Activated CD4-positive, alpha-beta memory T cell treated with anti-CD3 and anti-CD28 coated beads, Interleukin-2, amount 10 ng/mL, durations not matched to agents 7 days and 5 days (primary cell): Measurements from ENCODE around the gene CHMP1A. TPM values are rescaled to one million over a fixed set of nuclear protein-coding genes. Genes with fewer than 3 reads are reported as not detected.
"Not testable (repeated sequence)": the region's sequence is repeated elsewhere in the genome, so short reads cannot be mapped to it uniquely, and the experiment has no call there.

Experiments used
- CTCF ChIA-PET: fragments of 350-600 bp; sonication (Branson Sonifier 250); formaldehyde crosslinking; loops from one replicate; lab custom pipeline; 2021; ENCODE audit warnings: antibody characterized with exemption, inconsistent platforms; lab: Charles Lee
- POLR2A ChIA-PET: fragments of 350-600 bp; sonication (Branson Sonifier 250); formaldehyde crosslinking; loops from one replicate; lab custom pipeline; 2021; ENCODE audit warnings: antibody characterized with exemption; lab: Charles Lee
- DNase-seq: peaks from one replicate; pipeline ENCODE4 v3.0.0-alpha.2; 2020
- H3K27ac Mint-ChIP-seq: one replicate; pipeline ENCODE4 v1.8.0; 2021; ENCODE audit warnings: mild to moderate bottlenecking, mixed read lengths
- H3K27me3 Mint-ChIP-seq: one replicate; pipeline ENCODE4 v1.8.0; 2021; ENCODE audit warnings: mixed read lengths
- H3K36me3 Mint-ChIP-seq: one replicate; pipeline ENCODE4 v1.8.0; 2021; ENCODE audit warnings: low read depth, mixed read lengths
- H3K4me1 Mint-ChIP-seq: one replicate; pipeline ENCODE4 v1.8.0; 2021; ENCODE audit warnings: mixed read lengths
- H3K4me3 Mint-ChIP-seq: one replicate; pipeline ENCODE4 v1.8.0; 2021; ENCODE audit warnings: mild to moderate bottlenecking, mixed read lengths
- H3K9me3 Mint-ChIP-seq: one replicate; pipeline ENCODE4 v1.8.0; 2021; ENCODE audit warnings: mixed read lengths
- total RNA-seq, 2 experiments: library from RNA; stranded (reverse); gene quantifications; one replicate each; pipeline ENCODE4 v1.2.3, GENCODE V29; 2021

CHMP1A gene
- total RNA-seq, 2 experiments from 2014 or later: 93.8 to 102 TPM

GRCh38 chr16:89690392-89690901 is 32.9 kb upstream of the CHMP1A start:
- Mint-ChIP-seq H3K27ac (no peak overlapping the region), H3K4me3 (no peak overlapping the region), H3K9me3 (no peaks in the 10 kb centered on the region), H3K36me3 (peaks cover 18% of the 10 kb centered on the region), H3K27me3 (no peaks in the 10 kb centered on the region), H3K4me1 (peaks cover 23% of the 10 kb centered on the region)
- ChIA-PET CTCF (interaction anchor here (2.1 kb wide), 1 partner anchor 10 kb away, joined by 10 read pairs; the partner anchor contains the start of gene SPATA2L), POLR2A (no interaction called here)
- DNase-seq: no peak

- not testable (repeated sequence) for H3K27ac Mint-ChIP-seq, H3K9me3 Mint-ChIP-seq, DNase-seq, H3K4me3 Mint-ChIP-seq, H3K27me3 Mint-ChIP-seq
- ChIA-PET CTCF (interaction anchor here (2.1 kb wide), 1 partner anchor 11 kb away, joined by 10 read pairs; the partner anchor contains the start of gene SPATA2L), POLR2A (interaction anchor here (0.9 kb wide), 1 partner anchor 10 kb away, joined by 3 read pairs; no protein-coding TSS in a partner anchor)
- Mint-ChIP-seq H3K36me3 (peaks cover 18% of the 10 kb centered on the region), H3K4me1 (peaks cover 18% of the 10 kb centered on the region)
Measured at GRCh38 chr16:89689621-89690020, 32.1 kb upstream of the CHMP1A start.

- no peak overlapping the region for H3K4me3 Mint-ChIP-seq
- H3K27ac Mint-ChIP-seq: no peak overlapping the region
- DNase-seq: no peak
Measured at GRCh38 chr16:89689142-89689541, 31.6 kb upstream of the CHMP1A start.

GRCh38 chr16:89688395-89688794 is 30.9 kb upstream of the CHMP1A start:
- H3K27ac Mint-ChIP-seq: peak overlapping the region; percentile 72
- H3K4me3 Mint-ChIP-seq: peak overlapping the region; percentile 54
- H3K36me3 Mint-ChIP-seq: peaks cover 16% of the 10 kb centered on the region
- ChIA-PET POLR2A (no interaction called here), CTCF (interaction anchor here (2.1 kb wide), 1 partner anchor 12 kb away, joined by 10 read pairs; the partner anchor contains the start of gene SPATA2L)
- no peak for DNase-seq
- H3K9me3 Mint-ChIP-seq: peaks cover 3% of the 10 kb centered on the region
- H3K27me3 Mint-ChIP-seq: no peaks in the 10 kb centered on the region
- peaks cover 18% of the 10 kb centered on the region for H3K4me1 Mint-ChIP-seq

More at GRCh38 chr16:89689142-89689541, 31.6 kb upstream of the CHMP1A start:
- peaks cover 3% of the 10 kb centered on the region for H3K9me3 Mint-ChIP-seq
- CTCF ChIA-PET: interaction anchor here (2.1 kb wide), 1 partner anchor 11 kb away, joined by 10 read pairs; the partner anchor contains the start of gene SPATA2L
- H3K4me1 Mint-ChIP-seq: peaks cover 18% of the 10 kb centered on the region
- POLR2A ChIA-PET: interaction anchor here (0.9 kb wide), 1 partner anchor 11 kb away, joined by 3 read pairs; no protein-coding TSS in a partner anchor
- H3K27me3 Mint-ChIP-seq: no peaks in the 10 kb centered on the region
- peaks cover 18% of the 10 kb centered on the region for H3K36me3 Mint-ChIP-seq

GRCh38 chr16:89687092-89687940 is 29.8 kb upstream of the CHMP1A start:
- CTCF ChIA-PET: interaction anchor here (0.7 to 3.6 kb wide), 6 partner anchors 8 to 130 kb away, joined by 3 to 26 read pairs (median 4); no protein-coding TSS in a partner anchor
- Mint-ChIP-seq H3K27me3 (no peaks in the 10 kb centered on the region), H3K36me3 (peaks cover 14% of the 10 kb centered on the region), H3K4me3 (peak overlapping the region; percentile 91), H3K4me1 (peaks cover 18% of the 10 kb centered on the region), H3K9me3 (peaks cover 3% of the 10 kb centered on the region), H3K27ac (peak overlapping the region; percentile 72)
- DNase-seq: no peak
- POLR2A ChIA-PET: interaction anchor here (0.7 to 2.9 kb wide), 9 partner anchors 12 to 186 kb away, joined by 3 to 36 read pairs (median 4); partner anchors contain the start of genes CHMP1A, SPATA2L, SPATA33 and TCF25

GRCh38 chr16:89686520-89687091 is 29.1 kb upstream of the CHMP1A start, which contains the start of gene CDK10:
Gene CDK10 (plus strand): TSS chr16:89686689. CDS start chr16:89686711, 22 bp downstream.
- H3K27ac Mint-ChIP-seq: peak within 1 kb of the TSS; percentile 85
- H3K36me3 Mint-ChIP-seq: peaks cover 14% of the 10 kb centered on the region
- no peaks in the 10 kb centered on the region for H3K27me3 Mint-ChIP-seq
- DNase-seq: peak; percentile 92
- H3K4me1 Mint-ChIP-seq: peaks cover 18% of the 10 kb centered on the region
- H3K9me3 Mint-ChIP-seq: peaks cover 3% of the 10 kb centered on the region
- CTCF ChIA-PET: interaction anchor here (0.7 to 3.6 kb wide), 7 partner anchors 9 to 130 kb away, joined by 3 to 26 read pairs (median 3); no protein-coding TSS in a partner anchor
- POLR2A ChIA-PET: interaction anchor here (0.7 to 2.9 kb wide), 10 partner anchors 13 to 187 kb away, joined by 3 to 36 read pairs (median 4); partner anchors contain the start of genes CHMP1A, SPATA2L, SPATA33 and TCF25
- peak within 1 kb of the TSS; percentile 91 for H3K4me3 Mint-ChIP-seq

GRCh38 chr16:89685916-89686315 is 28.4 kb upstream of the CHMP1A start:
- Mint-ChIP-seq H3K4me3 (peak overlapping the region; percentile 58), H3K27me3 (no peaks in the 10 kb centered on the region)

GRCh38 chr16:89678258-89678657 is 20.8 kb upstream of the CHMP1A start:
- no peak for DNase-seq
- POLR2A ChIA-PET: no interaction called here
- Mint-ChIP-seq H3K4me3 (no peak overlapping the region), H3K4me1 (no peaks in the 10 kb centered on the region), H3K27ac (no peak overlapping the region), H3K27me3 (no peaks in the 10 kb centered on the region), H3K9me3 (no peaks in the 10 kb centered on the region), H3K36me3 (no peaks in the 10 kb centered on the region)
- CTCF ChIA-PET: no interaction called here

More at GRCh38 chr16:89685916-89686315, 28.4 kb upstream of the CHMP1A start:
- DNase-seq: no peak
- Mint-ChIP-seq H3K4me1 (peaks cover 18% of the 10 kb centered on the region), H3K27ac (no peak overlapping the region), H3K9me3 (peaks cover 3% of the 10 kb centered on the region), H3K36me3 (peaks cover 14% of the 10 kb centered on the region)
- ChIA-PET CTCF (interaction anchor here (3.6 kb wide), 1 partner anchor 14 kb away, joined by 26 read pairs; no protein-coding TSS in a partner anchor), POLR2A (interaction anchor here (0.9 to 2.9 kb wide), 9 partner anchors 12 to 188 kb away, joined by 3 to 36 read pairs (median 4); partner anchors contain the start of genes CHMP1A, SPATA2L, SPATA33 and TCF25)

GRCh38 chr16:89672177-89672941 is 14.9 kb upstream of the CHMP1A start:
- Mint-ChIP-seq H3K27ac (no peak overlapping the region), H3K27me3 (no peaks in the 10 kb centered on the region), H3K36me3 (no peaks in the 10 kb centered on the region), H3K4me3 (no peak overlapping the region), H3K4me1 (peaks cover 12% of the 10 kb centered on the region), H3K9me3 (no peaks in the 10 kb centered on the region)
- ChIA-PET CTCF (interaction anchor here (0.6 to 1.4 kb wide), 3 partner anchors 14 to 129 kb away, joined by 3 read pairs; partner anchors contain the start of gene CDK10), POLR2A (no interaction called here)
- no peak for DNase-seq

- H3K27me3 Mint-ChIP-seq, H3K4me3 Mint-ChIP-seq, H3K36me3 Mint-ChIP-seq, DNase-seq, POLR2A ChIA-PET, H3K9me3 Mint-ChIP-seq, H3K27ac Mint-ChIP-seq: not testable (repeated sequence)
- CTCF ChIA-PET: interaction anchor here (0.5 to 1.9 kb wide), 4 partner anchors 28 to 189 kb away, joined by 3 to 7 read pairs (median 3); no protein-coding TSS in a partner anchor
- H3K4me1 Mint-ChIP-seq: peaks cover 12% of the 10 kb centered on the region
Measured at GRCh38 chr16:89671565-89671964, 14.1 kb upstream of the CHMP1A start.

- H3K27ac Mint-ChIP-seq: no peak overlapping the region
- no peaks in the 10 kb centered on the region for H3K9me3 Mint-ChIP-seq
- CTCF ChIA-PET: interaction anchor here (0.5 to 1.9 kb wide), 4 partner anchors 29 to 189 kb away, joined by 3 to 7 read pairs (median 3); no protein-coding TSS in a partner anchor
- H3K27me3 Mint-ChIP-seq: no peaks in the 10 kb centered on the region
- H3K36me3 Mint-ChIP-seq: no peaks in the 10 kb centered on the region
- DNase-seq: no peak
- POLR2A ChIA-PET: interaction anchor here (1.5 kb wide), 1 partner anchor 203 kb away, joined by 3 read pairs; the partner anchor contains the start of gene TCF25
- H3K4me3 Mint-ChIP-seq: no peak overlapping the region
- peaks cover 12% of the 10 kb centered on the region for H3K4me1 Mint-ChIP-seq
Measured at GRCh38 chr16:89670496-89671431, 13.3 kb upstream of the CHMP1A start.
